ENCODE data around the gene HAUS1.

DNA sequence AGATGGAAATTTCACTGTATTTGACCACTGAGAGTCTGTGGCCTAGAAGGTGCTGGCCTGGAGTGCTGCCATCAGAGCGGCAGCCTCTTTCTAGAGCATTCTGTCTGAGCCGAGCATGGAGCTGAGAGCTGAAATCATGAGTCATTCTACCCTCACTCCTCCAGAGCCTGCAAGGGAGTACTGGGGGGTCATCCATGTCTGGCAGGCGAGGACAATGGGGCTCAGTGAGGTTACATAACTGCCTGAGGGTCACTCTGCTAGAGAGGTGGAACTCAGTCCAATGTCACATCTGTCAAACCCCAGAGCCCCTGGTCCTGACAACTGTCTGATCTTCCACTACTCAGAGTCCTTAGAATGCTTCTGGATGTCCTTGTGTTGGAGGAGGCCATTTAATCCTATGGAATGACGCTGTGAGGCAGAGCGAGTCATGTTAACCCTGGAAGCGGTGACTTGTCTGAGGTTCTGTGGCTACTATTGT, 65.3 kb downstream of the HAUS1 start:
- TF ChIP-seq, protein P1, sequence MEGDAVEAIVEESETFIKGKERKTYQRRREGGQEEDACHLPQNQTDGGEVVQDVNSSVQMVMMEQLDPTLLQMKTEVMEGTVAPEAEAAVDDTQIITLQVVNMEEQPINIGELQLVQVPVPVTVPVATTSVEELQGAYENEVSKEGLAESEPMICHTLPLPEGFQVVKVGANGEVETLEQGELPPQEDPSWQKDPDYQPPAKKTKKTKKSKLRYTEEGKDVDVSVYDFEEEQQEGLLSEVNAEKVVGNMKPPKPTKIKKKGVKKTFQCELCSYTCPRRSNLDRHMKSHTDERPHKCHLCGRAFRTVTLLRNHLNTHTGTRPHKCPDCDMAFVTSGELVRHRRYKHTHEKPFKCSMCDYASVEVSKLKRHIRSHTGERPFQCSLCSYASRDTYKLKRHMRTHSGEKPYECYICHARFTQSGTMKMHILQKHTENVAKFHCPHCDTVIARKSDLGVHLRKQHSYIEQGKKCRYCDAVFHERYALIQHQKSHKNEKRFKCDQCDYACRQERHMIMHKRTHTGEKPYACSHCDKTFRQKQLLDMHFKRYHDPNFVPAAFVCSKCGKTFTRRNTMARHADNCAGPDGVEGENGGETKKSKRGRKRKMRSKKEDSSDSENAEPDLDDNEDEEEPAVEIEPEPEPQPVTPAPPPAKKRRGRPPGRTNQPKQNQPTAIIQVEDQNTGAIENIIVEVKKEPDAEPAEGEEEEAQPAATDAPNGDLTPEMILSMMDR (conservative IDR thresholded peaks at IDR 0.05), result no peak
- no peak for TF ChIP-seq EZH2 (IDR thresholded peaks at IDR 0.05; ENCODE audit: low read depth)

Measured in PC-9 (cell line).